HCT116 (cell line): ENCODE measurements around the gene RTN4IP1. TPM values are rescaled to one million over a fixed set of nuclear protein-coding genes. Genes with fewer than 3 reads are reported as not detected.

ENCODE experiments used
- ATAC-seq: fragments of 200-7000 bp; cut with Tn5 transposase; 2 replicates; pipeline ENCODE4 v1.9.1; 2020; ENCODE audit warnings: mild to moderate bottlenecking, moderate library complexity
- BruUV-seq: library from RNA; stranded (reverse); fragments of 400-500 nt; replicated peaks from 2 replicates; lab custom pipeline; 2021; lab: Mats Ljungman, UMichigan
- CTCF ChIA-PET: fragments of 300-600 bp; sonication (Branson Sonifier 250); formaldehyde crosslinking; loops from one replicate; lab custom pipeline; 2021; ENCODE audit warnings: antibody characterized with exemption; lab: Charles Lee
- POLR2A ChIA-PET: fragments of 300-600, 350-600 bp; sonication (Branson Sonifier 250); formaldehyde crosslinking; loops from one replicate; lab custom pipeline; 2021; ENCODE audit warnings: antibody characterized with exemption; lab: Charles Lee
- RAD21 ChIA-PET, 2 experiments: fragments of 300-600 bp; sonication (Branson Sonifier 250); formaldehyde crosslinking; loops; one replicate each; lab custom pipeline; 2023; ENCODE audit warnings: low total read pairs in 2 of 2; ENCODE audit not compliant: uncharacterized antibody in 2 of 2, unreplicated experiment in 2 of 2, low non-redundant PET in 1 of 2; lab: Charles Lee
- DNase-seq: peaks from one replicate; pipeline ENCODE4 v3.0.0-alpha.2; 2010; ENCODE audit warnings: low read depth, low spot score
- H2AFZ ChIP-seq: fragments of 200-600 bp; shearing (Covaris generic), sonication (generic); 2 replicates; pipeline ENCODE4 v1.6.1; 2017; ENCODE audit warnings: low read depth, mixed run types, mixed read lengths, antibody characterized with exemption, low read length; ENCODE audit not compliant: poor library complexity, severe bottlenecking
- H3K27ac ChIP-seq: 2 replicates; pipeline ENCODE4 v1.5.1; 2012; ENCODE audit warnings: low read depth, low read length
- H3K27me3 ChIP-seq: fragments of 200-600 bp; sonication (generic); 2 replicates; pipeline ENCODE4 v1.6.1; 2016; ENCODE audit warnings: mixed run types, low read length, mixed read lengths; ENCODE audit not compliant: insufficient read depth
- H3K36me3 ChIP-seq, 2 experiments: fragments of 200-500 bp in 1 of 2; fragments of 200-600 bp in 1 of 2; sonication (Bioruptor generic) in 1 of 2; sonication (generic) in 1 of 2; 2 replicates each; pipeline versions ENCODE4 v1.5.1 to v1.6.1; 2014 to 2016; ENCODE audit warnings: low read length in 2 of 2, inconsistent platforms in 1 of 2, mixed read lengths in 1 of 2, mixed run types in 1 of 2; ENCODE audit not compliant: insufficient read depth in 2 of 2, control insufficient read depth in 1 of 2
- H3K4me1 ChIP-seq, 2 experiments: fragments of 200-600 bp in 1 of 2; sonication (generic) in 1 of 2; 2 replicates each; pipeline versions ENCODE4 v1.5.1 to v1.6.1; 2012 to 2017; ENCODE audit warnings: low read length in 2 of 2, inconsistent platforms in 1 of 2, mild to moderate bottlenecking in 1 of 2, mixed read lengths in 1 of 2, mixed run types in 1 of 2, moderate library complexity in 1 of 2; ENCODE audit not compliant: insufficient read depth in 2 of 2, control insufficient read depth in 1 of 2
- H3K4me2 ChIP-seq: fragments of 200-600 bp; sonication (generic); 2 replicates; pipeline ENCODE4 v1.6.1; 2017; ENCODE audit warnings: mixed run types, low read length, mixed read lengths
- H3K4me3 ChIP-seq, 2 experiments: fragments of 200-600 bp in 1 of 2; sonication (generic) in 1 of 2; replicated peaks in 1 of 2; 2 replicates each; pipeline ENCODE4 v1.5.1; 2011 to 2016; ENCODE audit warnings: low read length in 2 of 2, control low read depth in 1 of 2, low read depth in 1 of 2, mild to moderate bottlenecking in 1 of 2, mixed read lengths in 1 of 2, mixed run types in 1 of 2
- H3K79me2 ChIP-seq: fragments of 200-600 bp; sonication (generic); 2 replicates; pipeline ENCODE4 v1.6.1; 2017; ENCODE audit warnings: mild to moderate bottlenecking, mixed run types, low read length, moderate library complexity, mixed read lengths; ENCODE audit not compliant: insufficient read depth
- H3K9ac ChIP-seq: fragments of 200-600 bp; sonication (generic); 2 replicates; pipeline ENCODE4 v1.6.1; 2016; ENCODE audit warnings: low read length, mixed read lengths
- H3K9me2 ChIP-seq: fragments of 200-600 bp; sonication (generic), shearing (Covaris generic); 2 replicates; pipeline ENCODE4 v1.6.1; 2017; ENCODE audit warnings: mixed run types, mild to moderate bottlenecking, moderate library complexity; ENCODE audit not compliant: insufficient read depth
- H3K9me3 ChIP-seq, 2 experiments: fragments of 200-500 bp in 1 of 2; fragments of 200-600 bp in 1 of 2; sonication (Bioruptor generic) in 1 of 2; sonication (generic) in 1 of 2; 2 replicates each; pipeline ENCODE4 v1.6.1; 2014 to 2017; ENCODE audit warnings: low read length in 2 of 2, mixed read lengths in 2 of 2, inconsistent platforms in 1 of 2, low read depth in 1 of 2, mild to moderate bottlenecking in 1 of 2, mixed run types in 1 of 2, moderate library complexity in 1 of 2; ENCODE audit not compliant: control insufficient read depth in 1 of 2, insufficient read depth in 1 of 2
- H4K20me1 ChIP-seq: fragments of 200-600 bp; sonication (generic), shearing (Covaris generic); 2 replicates; pipeline ENCODE4 v1.6.1; 2017; ENCODE audit warnings: mixed run types, mild to moderate bottlenecking, moderate library complexity; ENCODE audit not compliant: insufficient read depth
- POLR2A ChIP-seq: IDR thresholded peaks from 2 replicates; pipeline ENCODE4 v1.7.0; 2011; ENCODE audit warnings: borderline replicate concordance; ENCODE audit not compliant: insufficient read depth, insufficient read length; ENCODE audit errors: extremely low read depth
- SIN3A ChIP-seq: IDR thresholded peaks from 2 replicates; pipeline ENCODE4 v1.6.1; 2012; ENCODE audit warnings: low read depth
- YY1 ChIP-seq: IDR thresholded peaks from 2 replicates; pipeline ENCODE4 v1.6.1; 2011; ENCODE audit warnings: low read length, low read depth, moderate library complexity, mild to moderate bottlenecking; ENCODE audit not compliant: insufficient replicate concordance; ENCODE audit errors: extremely low read depth
- ZFX ChIP-seq: fragments of 450-650 bp; IDR thresholded peaks from 2 replicates; pipeline ENCODE4 v1.6.1; 2017
- intact Hi-C: fragments of 100-400 bp; cut with micrococcal nuclease; formaldehyde crosslinking; loops from 2 replicates; pipeline ENCODE4 v1.10.0; 2022
- total RNA-seq: library from RNA; stranded (reverse); gene quantifications from one replicate; pipeline ENCODE4 v1.2.1, GENCODE V29; 2021; ENCODE audit not compliant: unreplicated experiment
- TF ChIP-seq, protein P1 (sequence below): IDR thresholded peaks from 2 replicates; pipeline ENCODE4 v1.6.1; 2012; ENCODE audit warnings: low read depth
- TF ChIP-seq, protein P2 (sequence below): IDR thresholded peaks from 2 replicates; pipeline ENCODE4 v1.6.1; 2011; ENCODE audit warnings: mild to moderate bottlenecking, low read length, moderate library complexity; ENCODE audit not compliant: insufficient replicate concordance; ENCODE audit errors: extremely low read depth
- TF ChIP-seq, protein P3 (sequence below): IDR thresholded peaks from 2 replicates; pipeline ENCODE4 v1.6.1; 2012

RTN4IP1 gene
- total RNA-seq, 1 experiment from 2014 or later = 9.1 TPM

DNA sequence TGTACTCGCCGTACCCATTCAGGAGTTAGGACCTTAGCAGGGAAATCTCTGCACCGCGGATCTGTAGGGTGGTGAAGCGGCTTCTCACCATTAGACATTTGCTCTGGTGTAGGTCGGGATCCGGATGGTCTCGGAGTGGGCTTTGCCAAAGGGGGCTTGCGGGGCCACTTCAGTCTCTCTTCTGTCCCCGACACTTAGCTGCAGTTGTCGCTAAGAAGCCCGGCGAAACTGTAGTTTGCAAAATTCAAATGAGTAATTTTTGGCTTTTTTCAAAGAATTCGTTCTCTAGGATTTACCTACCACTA, 513 bp upstream of the RTN4IP1 start:
- no peak overlapping the region for H2AFZ ChIP-seq
- BruUV-seq = no TSS peak
- DNase-seq = no peak
- H3K9me3 ChIP-seq = no peaks in the 10 kb centered on the region
- peak overlapping the region; percentile 91 to 99 for H3K4me3 ChIP-seq
- peaks cover 53% of the 10 kb centered on the region for H3K79me2 ChIP-seq
- TF ChIP-seq, protein P1, sequence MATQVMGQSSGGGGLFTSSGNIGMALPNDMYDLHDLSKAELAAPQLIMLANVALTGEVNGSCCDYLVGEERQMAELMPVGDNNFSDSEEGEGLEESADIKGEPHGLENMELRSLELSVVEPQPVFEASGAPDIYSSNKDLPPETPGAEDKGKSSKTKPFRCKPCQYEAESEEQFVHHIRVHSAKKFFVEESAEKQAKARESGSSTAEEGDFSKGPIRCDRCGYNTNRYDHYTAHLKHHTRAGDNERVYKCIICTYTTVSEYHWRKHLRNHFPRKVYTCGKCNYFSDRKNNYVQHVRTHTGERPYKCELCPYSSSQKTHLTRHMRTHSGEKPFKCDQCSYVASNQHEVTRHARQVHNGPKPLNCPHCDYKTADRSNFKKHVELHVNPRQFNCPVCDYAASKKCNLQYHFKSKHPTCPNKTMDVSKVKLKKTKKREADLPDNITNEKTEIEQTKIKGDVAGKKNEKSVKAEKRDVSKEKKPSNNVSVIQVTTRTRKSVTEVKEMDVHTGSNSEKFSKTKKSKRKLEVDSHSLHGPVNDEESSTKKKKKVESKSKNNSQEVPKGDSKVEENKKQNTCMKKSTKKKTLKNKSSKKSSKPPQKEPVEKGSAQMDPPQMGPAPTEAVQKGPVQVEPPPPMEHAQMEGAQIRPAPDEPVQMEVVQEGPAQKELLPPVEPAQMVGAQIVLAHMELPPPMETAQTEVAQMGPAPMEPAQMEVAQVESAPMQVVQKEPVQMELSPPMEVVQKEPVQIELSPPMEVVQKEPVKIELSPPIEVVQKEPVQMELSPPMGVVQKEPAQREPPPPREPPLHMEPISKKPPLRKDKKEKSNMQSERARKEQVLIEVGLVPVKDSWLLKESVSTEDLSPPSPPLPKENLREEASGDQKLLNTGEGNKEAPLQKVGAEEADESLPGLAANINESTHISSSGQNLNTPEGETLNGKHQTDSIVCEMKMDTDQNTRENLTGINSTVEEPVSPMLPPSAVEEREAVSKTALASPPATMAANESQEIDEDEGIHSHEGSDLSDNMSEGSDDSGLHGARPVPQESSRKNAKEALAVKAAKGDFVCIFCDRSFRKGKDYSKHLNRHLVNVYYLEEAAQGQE = no peak
- no peak for TF ChIP-seq SIN3A
- TF ChIP-seq, protein P2, sequence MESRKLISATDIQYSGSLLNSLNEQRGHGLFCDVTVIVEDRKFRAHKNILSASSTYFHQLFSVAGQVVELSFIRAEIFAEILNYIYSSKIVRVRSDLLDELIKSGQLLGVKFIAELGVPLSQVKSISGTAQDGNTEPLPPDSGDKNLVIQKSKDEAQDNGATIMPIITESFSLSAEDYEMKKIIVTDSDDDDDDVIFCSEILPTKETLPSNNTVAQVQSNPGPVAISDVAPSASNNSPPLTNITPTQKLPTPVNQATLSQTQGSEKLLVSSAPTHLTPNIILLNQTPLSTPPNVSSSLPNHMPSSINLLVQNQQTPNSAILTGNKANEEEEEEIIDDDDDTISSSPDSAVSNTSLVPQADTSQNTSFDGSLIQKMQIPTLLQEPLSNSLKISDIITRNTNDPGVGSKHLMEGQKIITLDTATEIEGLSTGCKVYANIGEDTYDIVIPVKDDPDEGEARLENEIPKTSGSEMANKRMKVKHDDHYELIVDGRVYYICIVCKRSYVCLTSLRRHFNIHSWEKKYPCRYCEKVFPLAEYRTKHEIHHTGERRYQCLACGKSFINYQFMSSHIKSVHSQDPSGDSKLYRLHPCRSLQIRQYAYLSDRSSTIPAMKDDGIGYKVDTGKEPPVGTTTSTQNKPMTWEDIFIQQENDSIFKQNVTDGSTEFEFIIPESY = no peak
- no peak for TF ChIP-seq YY1
- no peak for TF ChIP-seq POLR2A
- peak; percentile 82 for TF ChIP-seq ZFX
- TF ChIP-seq, protein P3, sequence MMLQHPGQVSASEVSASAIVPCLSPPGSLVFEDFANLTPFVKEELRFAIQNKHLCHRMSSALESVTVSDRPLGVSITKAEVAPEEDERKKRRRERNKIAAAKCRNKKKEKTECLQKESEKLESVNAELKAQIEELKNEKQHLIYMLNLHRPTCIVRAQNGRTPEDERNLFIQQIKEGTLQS = no peak
- no peaks in the 10 kb centered on the region for H3K27me3 ChIP-seq
- intact Hi-C loops = no loop called here
- H3K4me2 ChIP-seq = peak overlapping the region; percentile 93
- peak overlapping the region; percentile 94 for H3K9ac ChIP-seq
- ChIA-PET POLR2A (no interaction called here), RAD21 (no interaction called here), CTCF (no interaction called here)
- H3K27ac ChIP-seq = peak overlapping the region; percentile 69
- H3K36me3 ChIP-seq = no peaks in the 10 kb centered on the region
- peaks cover 3 to 10% of the 10 kb centered on the region in 2 experiments; a peak in 1 of 4 replicates for H3K4me1 ChIP-seq
- ATAC-seq = no peak
- H3K9me2 ChIP-seq = no peaks in the 10 kb centered on the region
- H4K20me1 ChIP-seq = no peaks in the 10 kb centered on the region
